Left ventricle myocardium inferior (tissue), 1 donor: Measurements from ENCODE around the gene SERPINH1. TPM values are rescaled to one million over a fixed set of nuclear protein-coding genes. Genes with fewer than 3 reads are reported as not detected.

Experiments used
- DNase-seq: peaks from one replicate; pipeline ENCODE4 v3.0.0-alpha.2; 2020
- H3K27ac ChIP-seq: fragments of 200-600 bp; replicated peaks from 2 replicates; pipeline ENCODE4 v1.8.0; 2021
- H3K27me3 ChIP-seq: fragments of 200-600 bp; 2 replicates; pipeline ENCODE4 v1.8.0; 2021; ENCODE audit warnings: low read depth
- H3K36me3 ChIP-seq: fragments of 200-600 bp; 2 replicates; pipeline ENCODE4 v1.8.0; 2021
- H3K4me1 ChIP-seq: fragments of 200-600 bp; 2 replicates; pipeline ENCODE4 v1.8.0; 2021
- H3K4me3 ChIP-seq: fragments of 200-600 bp; 2 replicates; pipeline ENCODE4 v1.8.0; 2021; ENCODE audit warnings: mild to moderate bottlenecking, moderate library complexity
- H3K9me3 ChIP-seq: fragments of 200-600 bp; replicated peaks from 2 replicates; pipeline ENCODE4 v1.8.0; 2021
- intact Hi-C: fragments of 100-400 bp; cut with micrococcal nuclease; formaldehyde crosslinking; loops from one replicate; pipeline ENCODE4 v1.11.0; 2022
- total RNA-seq: library from RNA; stranded (reverse); fragmentation: NEBNext Ultra II Directional; extraction: Animal tissue kit (Norgen Biotek cat#: 25700); gene quantifications from one replicate; pipeline ENCODE4 v1.2.1, GENCODE V29; 2021
- TF ChIP-seq, protein P1 (sequence below): fragments of 200-600 bp; IDR thresholded peaks from 2 replicates; pipeline ENCODE4 v1.8.0; 2021; ENCODE audit warnings: antibody characterized with exemption, mild to moderate bottlenecking, borderline replicate concordance
- donor health status: DM: no; HTN: yes; CAD: no; lungs with severe emphysema.

SERPINH1 gene
- total RNA-seq, 1 donor from 2014 or later, result 57.6 TPM

DNA sequence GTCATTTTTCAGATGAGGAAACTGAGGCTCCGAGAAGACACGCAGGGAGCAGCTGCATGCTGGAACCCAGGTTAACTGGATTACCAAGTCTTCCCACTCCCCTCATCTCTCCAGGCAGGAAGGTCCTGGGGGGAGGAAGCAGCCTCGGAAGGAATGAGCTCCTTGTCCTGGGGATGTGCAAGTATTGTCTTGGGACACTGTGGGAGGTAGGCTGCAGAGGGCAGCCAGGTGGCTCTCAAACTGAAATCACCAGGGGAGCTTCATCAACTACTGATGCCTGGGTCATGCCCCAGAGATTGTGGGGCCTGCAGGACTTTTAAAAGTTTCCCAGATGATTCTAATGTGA, 43.9 kb upstream of the SERPINH1 start:
- intact Hi-C loops, result no loop called here
- no peaks in the 10 kb centered on the region for H3K36me3 ChIP-seq
- H3K9me3 ChIP-seq, result no peaks in the 10 kb centered on the region
- no peaks in the 10 kb centered on the region for H3K27me3 ChIP-seq
- peaks cover 7% of the 10 kb centered on the region for H3K4me1 ChIP-seq
- no peak for DNase-seq
- H3K4me3 ChIP-seq, result no peak overlapping the region
- TF ChIP-seq, protein P1, sequence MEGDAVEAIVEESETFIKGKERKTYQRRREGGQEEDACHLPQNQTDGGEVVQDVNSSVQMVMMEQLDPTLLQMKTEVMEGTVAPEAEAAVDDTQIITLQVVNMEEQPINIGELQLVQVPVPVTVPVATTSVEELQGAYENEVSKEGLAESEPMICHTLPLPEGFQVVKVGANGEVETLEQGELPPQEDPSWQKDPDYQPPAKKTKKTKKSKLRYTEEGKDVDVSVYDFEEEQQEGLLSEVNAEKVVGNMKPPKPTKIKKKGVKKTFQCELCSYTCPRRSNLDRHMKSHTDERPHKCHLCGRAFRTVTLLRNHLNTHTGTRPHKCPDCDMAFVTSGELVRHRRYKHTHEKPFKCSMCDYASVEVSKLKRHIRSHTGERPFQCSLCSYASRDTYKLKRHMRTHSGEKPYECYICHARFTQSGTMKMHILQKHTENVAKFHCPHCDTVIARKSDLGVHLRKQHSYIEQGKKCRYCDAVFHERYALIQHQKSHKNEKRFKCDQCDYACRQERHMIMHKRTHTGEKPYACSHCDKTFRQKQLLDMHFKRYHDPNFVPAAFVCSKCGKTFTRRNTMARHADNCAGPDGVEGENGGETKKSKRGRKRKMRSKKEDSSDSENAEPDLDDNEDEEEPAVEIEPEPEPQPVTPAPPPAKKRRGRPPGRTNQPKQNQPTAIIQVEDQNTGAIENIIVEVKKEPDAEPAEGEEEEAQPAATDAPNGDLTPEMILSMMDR, result no peak
- H3K27ac ChIP-seq, result no peak overlapping the region

DNA sequence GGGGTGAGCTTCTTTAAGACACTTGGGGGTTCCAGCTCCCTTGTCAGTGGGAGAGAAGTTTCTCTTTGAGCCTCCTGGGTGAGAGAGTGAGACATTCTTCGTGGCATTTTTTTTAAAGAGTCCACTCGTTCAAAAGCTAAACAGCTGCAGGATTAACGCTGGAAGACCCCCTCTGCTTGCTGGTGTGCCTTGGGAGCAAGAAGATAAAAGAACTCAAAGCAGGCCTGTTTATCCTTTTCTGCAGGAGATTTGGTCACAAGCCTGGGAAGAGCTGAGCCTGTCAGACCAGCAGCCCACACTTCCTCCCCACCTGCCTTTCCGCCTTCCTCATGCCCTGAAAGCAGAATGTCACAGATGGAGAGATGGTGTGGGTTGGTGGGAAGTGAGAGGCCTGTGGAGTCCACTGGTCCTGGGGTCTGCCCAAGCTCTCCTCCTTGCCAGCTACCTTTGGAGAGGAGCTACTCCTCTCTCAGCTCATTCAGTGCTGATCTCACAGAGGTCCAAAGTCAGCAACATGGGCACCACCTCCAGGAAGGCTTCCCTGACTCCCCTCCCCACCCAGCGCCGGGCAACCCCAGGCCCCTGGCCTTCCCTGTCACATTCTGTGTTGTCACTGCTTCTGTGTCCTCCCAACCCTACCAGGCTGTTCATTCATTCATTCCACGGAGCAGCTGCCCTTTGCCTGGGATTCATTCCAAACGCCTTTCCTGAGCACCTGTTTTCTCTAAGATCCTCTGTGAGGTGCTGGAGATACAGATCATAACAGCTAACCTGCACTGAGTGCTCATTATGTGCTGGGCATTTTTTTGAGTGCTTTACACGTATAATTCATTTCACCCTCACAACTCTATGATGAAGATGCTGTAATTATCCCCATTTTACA, 43.0 kb upstream of the SERPINH1 start:
- no peaks in the 10 kb centered on the region for H3K9me3 ChIP-seq
- DNase-seq, result no peak
- no peak overlapping the region for H3K27ac ChIP-seq
- H3K27me3 ChIP-seq, result no peaks in the 10 kb centered on the region
- H3K36me3 ChIP-seq, result no peaks in the 10 kb centered on the region
- H3K4me3 ChIP-seq, result no peak overlapping the region
- intact Hi-C loops, result no loop called here
- H3K4me1 ChIP-seq, result peaks cover 15% of the 10 kb centered on the region
- TF ChIP-seq, protein P1, result no peak

DNA sequence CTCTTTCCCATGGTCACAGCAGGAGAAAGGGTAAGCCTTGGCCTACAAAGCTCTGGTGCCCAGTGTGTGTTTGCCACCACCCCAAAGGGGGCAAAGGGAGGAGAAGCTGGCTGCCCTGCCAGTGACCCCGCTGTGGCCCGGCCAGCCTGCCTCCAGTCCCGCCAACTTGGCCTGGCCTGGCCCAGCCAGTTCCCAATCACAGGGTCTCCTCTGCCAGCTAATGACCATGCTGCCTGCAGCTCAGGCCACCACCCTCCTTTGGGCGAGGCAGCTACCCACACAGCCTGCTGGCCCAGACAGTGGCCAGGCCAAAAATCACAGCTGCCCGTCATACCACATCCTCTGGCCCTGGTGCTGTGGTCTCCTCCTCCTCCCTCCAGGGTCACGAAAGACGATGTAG, 41.4 kb upstream of the SERPINH1 start:
- H3K4me3 ChIP-seq, result no peak overlapping the region
- DNase-seq, result no peak
- no peaks in the 10 kb centered on the region for H3K9me3 ChIP-seq
- H3K4me1 ChIP-seq, result peaks cover 29% of the 10 kb centered on the region
- H3K36me3 ChIP-seq, result no peaks in the 10 kb centered on the region
- H3K27me3 ChIP-seq, result no peaks in the 10 kb centered on the region
- no peak overlapping the region for H3K27ac ChIP-seq
- TF ChIP-seq, protein P1, result no peak
- intact Hi-C loops, result no loop called here

DNA sequence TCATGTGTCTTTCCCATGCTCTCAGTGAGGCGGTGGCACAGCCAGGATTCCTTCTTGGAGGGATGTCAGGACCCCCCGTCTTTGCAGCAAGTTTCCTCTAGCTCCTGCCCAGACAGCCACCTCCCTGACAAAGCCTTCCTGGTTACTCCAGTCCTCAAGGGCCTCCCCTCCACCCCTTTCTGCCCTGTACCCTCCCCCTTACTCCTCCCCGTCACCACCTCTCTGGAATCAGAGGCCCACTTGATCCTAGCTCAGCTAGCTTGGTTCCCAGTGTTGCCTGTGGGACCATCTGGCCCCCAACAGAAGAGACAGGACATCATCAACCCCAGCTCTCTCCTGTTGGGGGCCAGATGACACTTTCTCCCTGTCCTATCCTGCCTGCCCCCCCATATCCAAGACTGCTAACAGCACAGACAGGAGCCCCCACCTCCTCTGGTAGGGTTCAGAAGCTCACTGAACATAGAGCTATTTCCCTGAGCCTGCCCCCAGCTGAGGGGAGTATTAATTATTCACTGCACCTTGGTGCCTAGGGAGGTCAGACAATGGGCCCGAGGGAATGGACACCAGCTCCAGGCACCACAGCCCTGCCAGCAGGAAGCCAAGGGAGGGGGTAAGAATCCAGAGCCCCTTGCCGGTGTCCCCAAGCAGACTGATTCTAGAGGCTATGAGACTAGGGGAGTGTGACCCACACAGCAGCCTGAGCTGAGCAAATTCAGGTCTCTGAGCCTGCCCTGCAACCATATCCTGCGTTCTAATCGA, 39.6 kb upstream of the SERPINH1 start:
- TF ChIP-seq, protein P1, result no peak
- Histone ChIP-seq H3K36me3 (no peaks in the 10 kb centered on the region), H3K27ac (no peak overlapping the region), H3K4me3 (no peak overlapping the region), H3K9me3 (no peaks in the 10 kb centered on the region), H3K4me1 (peaks cover 35% of the 10 kb centered on the region), H3K27me3 (no peaks in the 10 kb centered on the region)
- DNase-seq, result no peak
- intact Hi-C loops, result no loop called here

DNA sequence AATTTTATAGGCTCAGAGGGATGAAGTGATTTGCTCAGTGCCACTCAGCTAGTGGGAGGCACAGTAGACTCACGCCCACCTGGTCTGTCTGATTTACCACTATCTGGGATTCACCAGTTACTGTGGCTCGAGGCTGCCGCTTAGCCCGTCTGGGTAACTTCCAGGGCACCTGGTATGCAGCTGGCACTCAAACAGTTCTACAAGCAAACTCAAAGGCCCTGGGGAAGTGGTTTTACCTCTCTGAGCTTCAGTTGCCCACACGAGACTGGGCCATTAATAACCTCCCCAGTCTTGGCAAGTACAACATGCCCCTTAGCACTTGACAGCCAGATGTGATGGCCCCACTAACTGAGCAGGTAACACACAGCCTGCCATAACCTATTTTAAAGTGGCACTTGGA, 38.9 kb upstream of the SERPINH1 start:
- intact Hi-C loops, result no loop called here

More for the DNA sequence above, 38.9 kb upstream of the SERPINH1 start:
- no peak for DNase-seq
- H3K9me3 ChIP-seq, result no peaks in the 10 kb centered on the region
- H3K4me1 ChIP-seq, result peaks cover 35% of the 10 kb centered on the region
- H3K4me3 ChIP-seq, result no peak overlapping the region
- H3K27ac ChIP-seq, result no peak overlapping the region
- TF ChIP-seq, protein P1, result no peak
- H3K36me3 ChIP-seq, result no peaks in the 10 kb centered on the region
- H3K27me3 ChIP-seq, result no peaks in the 10 kb centered on the region
